ENCODE data around the gene RFTN1.

- TF ChIP-seq CTCF (conservative IDR thresholded peaks at IDR 0.05 in 1 of 2, IDR thresholded peaks at IDR 0.05 in 1 of 2; ENCODE audit: low read depth in 1 of 2, low read length in 2 of 2): no peak
- no peak for TF ChIP-seq EZH2 (IDR thresholded peaks at IDR 0.05; ENCODE audit: low read length, missing control alignments)
Measured at GRCh38 chr3:16392717-16393116, 120.8 kb downstream of the RFTN1 start.
